Keratinocyte (primary cell): ENCODE measurements around the gene MAP4K3. TPM values are rescaled to one million over a fixed set of nuclear protein-coding genes. Genes with fewer than 3 reads are reported as not detected.

Source experiments
- DNase-seq: peaks from one replicate; pipeline ENCODE4 v3.0.0-alpha.2; 2011; ENCODE audit warnings: low read depth, missing footprints, low spot score
- FAIRE-seq: peaks from 2 replicates; lab custom pipeline; 2011; peaks lifted over from hg19 to GRCh38; lab: Jason Lieb, UNC
- H2AFZ ChIP-seq: 2 replicates; pipeline ENCODE4 v1.6.0; 2012; ENCODE audit warnings: low read length, control low read depth, inconsistent platforms; ENCODE audit not compliant: control insufficient read depth
- H3K27ac ChIP-seq: 2 replicates; pipeline ENCODE4 v1.5.1; 2011; ENCODE audit warnings: low read length; ENCODE audit not compliant: control insufficient read depth, insufficient read depth
- H3K27me3 ChIP-seq: 3 replicates; pipeline ENCODE4 v1.6.0; 2011; ENCODE audit warnings: low read length; ENCODE audit not compliant: control insufficient read depth, insufficient read depth; ENCODE audit errors: extremely low read depth
- H3K36me3 ChIP-seq, 2 experiments: 2 replicates in 1 of 2; 3 replicates in 1 of 2; pipeline ENCODE4 v1.5.1; 2011; ENCODE audit warnings: low read length in 2 of 2, mild to moderate bottlenecking in 1 of 2; ENCODE audit not compliant: control insufficient read depth in 2 of 2, insufficient read depth in 2 of 2; ENCODE audit errors: extremely low read depth in 1 of 2
- H3K4me1 ChIP-seq: 3 replicates; pipeline ENCODE4 v1.5.1; 2011; ENCODE audit warnings: low read length; ENCODE audit not compliant: control insufficient read depth, insufficient read depth; ENCODE audit errors: extremely low read depth
- H3K4me2 ChIP-seq: 3 replicates; pipeline ENCODE4 v1.6.0; 2011; ENCODE audit warnings: low read depth, low read length; ENCODE audit not compliant: control insufficient read depth, insufficient read depth; ENCODE audit errors: extremely low read depth
- H3K4me3 ChIP-seq, 3 experiments: fragments of 200-600 bp in 1 of 3; sonication (generic) in 1 of 3; 2 replicates in 2 of 3; 3 replicates in 1 of 3; pipeline ENCODE4 v1.5.1; 2011 to 2016; ENCODE audit warnings: low read length in 3 of 3, mild to moderate bottlenecking in 3 of 3, control low read depth in 2 of 3, inconsistent platforms in 1 of 3, low read depth in 1 of 3, mixed read lengths in 1 of 3, mixed run types in 1 of 3, moderate library complexity in 1 of 3; ENCODE audit not compliant: control insufficient read depth in 2 of 3, insufficient read depth in 2 of 3; ENCODE audit errors: extremely low read depth in 1 of 3
- H3K79me2 ChIP-seq: 2 replicates; pipeline ENCODE4 v1.6.0; 2012; ENCODE audit warnings: low read length; ENCODE audit not compliant: control insufficient read depth, insufficient read depth
- H3K9ac ChIP-seq: 3 replicates; pipeline ENCODE4 v1.6.0; 2011; ENCODE audit warnings: low read length; ENCODE audit not compliant: control insufficient read depth, insufficient read depth; ENCODE audit errors: extremely low read depth
- H3K9me1 ChIP-seq: 3 replicates; pipeline ENCODE4 v1.6.0; 2011; ENCODE audit warnings: low read length; ENCODE audit not compliant: control insufficient read depth, insufficient read depth; ENCODE audit errors: extremely low read depth
- H3K9me3 ChIP-seq: 2 replicates; pipeline ENCODE4 v1.5.1; 2012; ENCODE audit warnings: low read depth, low read length; ENCODE audit not compliant: control insufficient read depth
- H4K20me1 ChIP-seq: 3 replicates; pipeline ENCODE4 v1.6.0; 2011; ENCODE audit warnings: low read length; ENCODE audit not compliant: control insufficient read depth, insufficient read depth; ENCODE audit errors: extremely low read depth
- CTCF ChIP-seq, 3 experiments: IDR thresholded peaks in 1 of 3; conservative IDR thresholded peaks in 1 of 3; optimal IDR thresholded peaks in 1 of 3; 2 replicates in 2 of 3; 3 replicates in 1 of 3; pipeline versions ENCODE3 to v1.5.1; 2011; ENCODE audit warnings: low read length in 3 of 3, mild to moderate bottlenecking in 3 of 3, moderate library complexity in 2 of 3, control low read depth in 1 of 3, inconsistent platforms in 1 of 3; ENCODE audit not compliant: insufficient read depth in 2 of 3; ENCODE audit errors: extremely low read depth in 1 of 3
- EZH2 ChIP-seq: IDR thresholded peaks from one replicate; pipeline ENCODE4 v1.6.1; 2012; ENCODE audit warnings: inconsistent platforms, mild to moderate bottlenecking, low read length, moderate library complexity
- dilution Hi-C: fragments of 300-500 bp; cut with MboI; formaldehyde crosslinking; loops from one replicate; pipeline ENCODE4 v1.7.0; 2020; ENCODE audit warnings: low sequenced_read_pairs; ENCODE audit not compliant: extremely low pct_ligation_motif_present
- polyA plus RNA-seq, 5 experiments: library from polyadenylated mRNA; depleted of rRNA in 3 of 5; stranded (reverse) in 3 of 5; stranded (forward) in 1 of 5; unstranded in 1 of 5; fragments of >200 nt; gene quantifications; 1 replicate in 1 of 5; 2 replicates in 3 of 5; 3 replicates in 1 of 5; pipeline versions ENCODE4 v1.2.1 to v1.2.3, GENCODE V29; 2011 to 2012; ENCODE audit warnings: missing spikeins in 2 of 5, low read depth in 1 of 5, low replicate concordance in 1 of 5

MAP4K3 gene
- polyA plus RNA-seq, 1 donor (not counting 4 experiments of a cell fraction or from before 2014, with no cell fraction given) = 19.4 TPM

GRCh38 chr2:39429746-39430145 is 7.3 kb downstream of the MAP4K3 start:
- Histone ChIP-seq H3K79me2 (peaks cover 94% of the 10 kb centered on the region), H3K9ac (no peak overlapping the region), H3K27ac (no peak overlapping the region), H3K4me2 (no peak overlapping the region), H3K4me1 (peaks cover 19% of the 10 kb centered on the region), H4K20me1 (peaks cover 3% of the 10 kb centered on the region), H3K9me1 (no peaks in the 10 kb centered on the region), H3K4me3 (no peak overlapping the region), H3K36me3 (no peaks in the 10 kb centered on the region), H2AFZ (no peak overlapping the region), H3K9me3 (no peaks in the 10 kb centered on the region), H3K27me3 (no peaks in the 10 kb centered on the region)
- dilution Hi-C loops = no loop called here
- TF ChIP-seq CTCF (optimal IDR thresholded peaks at IDR 0.05 in 1 of 3, IDR thresholded peaks at IDR 0.05 in 1 of 3, conservative IDR thresholded peaks at IDR 0.05 in 1 of 3; ENCODE audit: extremely low read depth in 1 of 3, insufficient read depth in 2 of 3, low read length in 3 of 3) = no peak
- no peak for TF ChIP-seq EZH2
- no peak for FAIRE-seq
- DNase-seq = no peak

- no peaks in the 10 kb centered on the region for H3K9me1 ChIP-seq
- no peak overlapping the region for H3K4me2 ChIP-seq
- TF ChIP-seq EZH2 (no peak), CTCF (optimal IDR thresholded peaks at IDR 0.05 in 1 of 3, IDR thresholded peaks at IDR 0.05 in 1 of 3, conservative IDR thresholded peaks at IDR 0.05 in 1 of 3; ENCODE audit: extremely low read depth in 1 of 3, insufficient read depth in 2 of 3, low read length in 3 of 3) (no peak)
- DNase-seq (no peak), FAIRE-seq (no peak)
- H3K4me3 ChIP-seq = no peak overlapping the region
- H3K9ac ChIP-seq = no peak overlapping the region
- H3K36me3 ChIP-seq = no peaks in the 10 kb centered on the region
- H4K20me1 ChIP-seq = peaks cover 3% of the 10 kb centered on the region
- H3K27me3 ChIP-seq = no peaks in the 10 kb centered on the region
- H3K27ac ChIP-seq = no peak overlapping the region
- dilution Hi-C loops = no loop called here
- no peak overlapping the region for H2AFZ ChIP-seq
- peaks cover 94% of the 10 kb centered on the region for H3K79me2 ChIP-seq
- no peaks in the 10 kb centered on the region for H3K9me3 ChIP-seq
- no peaks in the 10 kb centered on the region for H3K4me1 ChIP-seq
Observed at GRCh38 chr2:39424951-39425350, 12.1 kb downstream of the MAP4K3 start.
